Activated naive CD4-positive, alpha-beta T cell treated with anti-CD3 and anti-CD28 coated beads, Interleukin-2, amount 50 U/mL, for 24 hours (primary cell): ENCODE data around the gene RGS1.

Experiments used
- H3K27ac Mint-ChIP-seq: one replicate; pipeline ENCODE4 v1.8.0; 2021; ENCODE audit warnings: mild to moderate bottlenecking, mixed read lengths
- H3K27me3 Mint-ChIP-seq: one replicate; pipeline ENCODE4 v1.8.0; 2021; ENCODE audit warnings: mixed read lengths
- H3K36me3 Mint-ChIP-seq: one replicate; pipeline ENCODE4 v1.8.0; 2021; ENCODE audit warnings: mixed read lengths
- H3K4me1 Mint-ChIP-seq: one replicate; pipeline ENCODE4 v1.8.0; 2021; ENCODE audit warnings: mixed read lengths
- H3K4me3 Mint-ChIP-seq: one replicate; pipeline ENCODE4 v1.8.0; 2021; ENCODE audit warnings: mild to moderate bottlenecking, mixed read lengths
- H3K9me3 Mint-ChIP-seq: one replicate; pipeline ENCODE4 v1.8.0; 2021; ENCODE audit warnings: mixed read lengths

Gene RGS1

DNA sequence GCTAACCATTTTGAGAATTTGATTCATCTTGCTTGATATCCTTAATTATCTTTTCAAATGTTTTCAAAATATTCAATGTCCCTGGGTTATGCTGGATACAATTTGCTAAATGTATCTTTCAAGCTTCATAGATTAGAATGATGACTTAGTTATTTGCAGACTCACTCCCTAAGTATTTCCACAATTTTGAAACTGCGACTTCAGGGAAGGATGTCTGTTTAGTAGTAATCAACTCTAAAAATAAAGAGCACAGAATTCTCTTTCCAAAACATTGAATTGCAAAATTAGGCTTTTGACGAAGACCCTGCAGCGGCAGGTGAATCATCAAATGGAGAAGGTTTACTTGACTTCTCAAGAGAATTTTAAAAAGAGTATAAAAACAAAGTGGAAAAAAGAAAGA is 14.2 kb downstream of the RGS1 start:
- Mint-ChIP-seq H3K36me3 (no peaks in the 10 kb centered on the region), H3K4me1 (no peaks in the 10 kb centered on the region), H3K27me3 (peaks cover 3% of the 10 kb centered on the region), H3K9me3 (no peaks in the 10 kb centered on the region), H3K4me3 (no peak overlapping the region), H3K27ac (no peak overlapping the region)

GRCh38 chr1:192592517-192592916 is 16.9 kb downstream of the RGS1 start:
- Mint-ChIP-seq H3K27ac (no peak overlapping the region), H3K4me1 (no peaks in the 10 kb centered on the region), H3K36me3 (no peaks in the 10 kb centered on the region), H3K9me3 (no peaks in the 10 kb centered on the region), H3K27me3 (peaks cover 6% of the 10 kb centered on the region), H3K4me3 (no peak overlapping the region)

DNA sequence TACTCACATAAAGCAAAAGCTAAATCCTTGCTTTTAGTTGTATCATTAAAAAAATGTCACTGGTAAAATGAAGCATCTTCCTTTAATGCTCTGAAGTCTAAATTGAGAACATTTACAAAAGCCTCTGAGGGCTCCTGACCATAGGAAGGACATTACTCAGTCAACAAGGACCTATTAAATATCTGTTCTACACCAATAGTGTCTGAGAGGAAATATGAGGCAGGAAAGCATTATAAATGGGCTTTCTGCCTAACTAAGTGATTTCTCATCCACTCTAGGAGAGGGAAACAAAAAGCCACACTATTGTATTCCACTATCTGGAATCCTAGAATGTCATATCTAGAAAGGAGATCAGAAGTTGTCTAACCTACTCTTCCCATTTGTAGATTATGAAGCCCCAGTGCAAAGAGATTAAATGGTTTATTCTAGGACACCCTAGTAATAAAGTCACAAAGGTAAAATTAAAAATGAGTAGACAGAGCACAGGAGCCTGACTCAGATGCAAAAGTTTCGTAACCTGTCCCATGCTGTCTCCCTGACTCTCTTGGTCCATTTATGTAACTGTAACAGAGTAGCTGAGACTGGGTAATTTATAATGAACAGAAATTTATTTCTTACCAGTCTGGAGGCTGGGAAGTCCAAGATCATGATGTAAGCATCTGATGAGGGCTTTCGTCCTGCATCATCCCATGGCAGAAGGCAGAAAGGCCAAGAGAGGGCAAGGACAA is 17.6 kb downstream of the RGS1 start:
- H3K4me1 Mint-ChIP-seq = no peaks in the 10 kb centered on the region
- H3K27ac Mint-ChIP-seq = no peak overlapping the region
- H3K9me3 Mint-ChIP-seq = no peaks in the 10 kb centered on the region
- peaks cover 6% of the 10 kb centered on the region for H3K27me3 Mint-ChIP-seq
- no peak overlapping the region for H3K4me3 Mint-ChIP-seq
- no peaks in the 10 kb centered on the region for H3K36me3 Mint-ChIP-seq

DNA sequence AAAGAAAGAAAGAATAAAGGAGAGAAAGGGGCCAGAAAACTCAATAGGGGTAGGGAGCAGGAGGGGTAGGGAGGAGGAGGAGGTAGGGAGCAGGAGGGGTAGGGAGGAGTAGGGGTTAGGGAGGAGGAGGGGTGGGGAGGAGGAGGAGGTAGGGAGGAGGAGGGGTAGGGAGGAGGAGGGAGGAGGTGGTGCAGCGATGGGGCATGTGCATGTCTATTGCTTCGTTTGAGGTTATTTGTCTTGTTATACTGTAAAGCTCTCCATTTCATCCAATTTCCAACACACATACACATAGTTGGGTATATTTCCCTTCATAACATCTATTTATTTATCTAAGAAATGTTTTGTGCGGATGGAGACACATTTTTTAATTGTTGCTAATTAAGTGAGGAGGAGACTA is 19.7 kb downstream of the RGS1 start:
- H3K9me3 Mint-ChIP-seq = no peaks in the 10 kb centered on the region
- no peak overlapping the region for H3K4me3 Mint-ChIP-seq
- H3K4me1 Mint-ChIP-seq = peaks cover 15% of the 10 kb centered on the region
- no peak overlapping the region for H3K27ac Mint-ChIP-seq
- H3K27me3 Mint-ChIP-seq = peaks cover 6% of the 10 kb centered on the region
- H3K36me3 Mint-ChIP-seq = no peaks in the 10 kb centered on the region

DNA sequence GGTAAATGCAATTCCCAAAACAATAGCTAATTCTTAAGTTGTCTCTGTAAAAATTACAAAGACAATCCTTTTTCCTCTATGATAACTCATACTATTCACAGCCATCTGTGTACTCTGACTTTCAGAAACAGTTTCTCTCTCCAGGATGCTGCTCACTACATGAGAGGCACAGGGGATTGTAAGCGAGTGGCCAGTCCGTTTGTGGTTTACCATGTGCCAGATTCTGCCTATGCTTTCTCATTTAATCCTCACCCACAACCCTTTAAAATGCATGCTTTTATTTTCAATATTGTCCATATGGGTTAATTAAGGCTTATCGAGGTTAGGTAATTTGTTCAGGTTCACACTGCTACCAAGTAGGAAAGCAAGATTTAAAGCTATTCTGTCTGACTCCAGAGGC is 23.0 kb downstream of the RGS1 start:
- Mint-ChIP-seq H3K4me3 (no peak overlapping the region), H3K4me1 (peaks cover 47% of the 10 kb centered on the region), H3K27ac (no peak overlapping the region), H3K27me3 (peaks cover 6% of the 10 kb centered on the region), H3K36me3 (no peaks in the 10 kb centered on the region), H3K9me3 (no peaks in the 10 kb centered on the region)

GRCh38 chr1:192600275-192600674 is 24.7 kb downstream of the RGS1 start:
- no peaks in the 10 kb centered on the region for H3K27me3 Mint-ChIP-seq
- H3K36me3 Mint-ChIP-seq = no peaks in the 10 kb centered on the region
- H3K9me3 Mint-ChIP-seq = no peaks in the 10 kb centered on the region
- H3K27ac Mint-ChIP-seq = peak overlapping the region; percentile 25
- peaks cover 48% of the 10 kb centered on the region for H3K4me1 Mint-ChIP-seq
- H3K4me3 Mint-ChIP-seq = no peak overlapping the region

GRCh38 chr1:192601143-192601542 is 25.6 kb downstream of the RGS1 start:
- Mint-ChIP-seq H3K4me3 (peak overlapping the region; percentile 37), H3K9me3 (no peaks in the 10 kb centered on the region), H3K36me3 (no peaks in the 10 kb centered on the region), H3K27ac (peak overlapping the region; percentile 87), H3K27me3 (no peaks in the 10 kb centered on the region), H3K4me1 (peaks cover 48% of the 10 kb centered on the region)

DNA sequence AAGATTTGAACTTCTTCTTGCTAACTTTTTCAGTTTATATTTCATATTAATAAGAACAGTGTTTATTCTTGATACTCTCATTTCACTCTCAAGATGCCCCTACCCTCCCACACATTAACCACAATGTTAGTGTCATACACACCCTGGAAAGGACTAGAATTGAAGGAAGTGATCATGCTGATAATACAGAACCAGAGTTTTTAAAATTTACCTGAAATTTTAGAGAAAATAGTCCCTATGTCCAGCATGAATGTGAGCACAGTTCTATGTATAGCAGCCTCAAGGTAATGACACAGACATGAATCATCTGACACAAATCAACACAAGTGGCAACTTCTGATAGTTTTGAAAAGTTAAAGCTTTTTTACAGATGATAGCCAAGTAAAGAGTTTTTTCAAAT is 26.0 kb downstream of the RGS1 start:
- H3K36me3 Mint-ChIP-seq = no peaks in the 10 kb centered on the region
- H3K4me1 Mint-ChIP-seq = peaks cover 48% of the 10 kb centered on the region
- peak overlapping the region; percentile 16 for H3K4me3 Mint-ChIP-seq
- no peaks in the 10 kb centered on the region for H3K9me3 Mint-ChIP-seq
- H3K27ac Mint-ChIP-seq = peak overlapping the region; percentile 87
- H3K27me3 Mint-ChIP-seq = no peaks in the 10 kb centered on the region

GRCh38 chr1:192602757-192603156 is 27.2 kb downstream of the RGS1 start:
- Mint-ChIP-seq H3K27ac (peak overlapping the region; percentile 25), H3K36me3 (no peaks in the 10 kb centered on the region), H3K27me3 (no peaks in the 10 kb centered on the region), H3K9me3 (no peaks in the 10 kb centered on the region), H3K4me3 (no peak overlapping the region), H3K4me1 (peaks cover 48% of the 10 kb centered on the region)

GRCh38 chr1:192603218-192603787 is 27.7 kb downstream of the RGS1 start:
- H3K36me3 Mint-ChIP-seq = no peaks in the 10 kb centered on the region

DNA sequence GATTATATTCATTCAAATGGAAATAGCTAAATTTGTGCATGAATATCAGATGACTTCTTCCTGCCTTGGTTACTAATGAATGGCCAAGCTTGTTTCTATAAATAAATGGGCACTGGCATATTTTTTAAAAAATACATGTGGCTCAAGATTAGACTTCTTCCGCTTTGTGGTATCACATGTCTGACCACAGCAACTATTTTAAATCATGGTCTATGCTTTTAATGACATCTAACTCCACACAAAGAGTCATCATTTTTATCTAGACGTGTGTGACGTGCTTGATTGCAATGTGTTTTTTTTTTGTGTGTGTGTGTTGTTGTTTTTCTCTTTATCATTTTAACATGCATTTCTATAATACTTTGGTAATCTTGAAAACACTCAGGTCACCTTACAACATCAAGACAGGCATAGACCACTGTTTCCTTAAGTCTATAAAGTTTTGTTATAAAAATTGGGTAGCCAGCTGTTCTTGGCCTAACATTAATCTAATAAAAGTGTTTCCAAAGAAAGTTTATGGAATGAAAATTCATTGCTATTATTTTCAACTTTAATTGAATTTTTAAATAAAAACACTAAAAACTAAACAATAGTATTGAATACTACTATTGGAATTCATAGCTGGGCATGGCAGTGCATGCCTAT is 29.5 kb downstream of the RGS1 start:
- H3K9me3 Mint-ChIP-seq = no peaks in the 10 kb centered on the region
- no peaks in the 10 kb centered on the region for H3K36me3 Mint-ChIP-seq
- H3K4me1 Mint-ChIP-seq = peaks cover 50% of the 10 kb centered on the region
- no peak overlapping the region for H3K4me3 Mint-ChIP-seq
- no peaks in the 10 kb centered on the region for H3K27me3 Mint-ChIP-seq
- H3K27ac Mint-ChIP-seq = no peak overlapping the region

More at GRCh38 chr1:192603218-192603787, 27.7 kb downstream of the RGS1 start:
- Mint-ChIP-seq H3K27me3 (no peaks in the 10 kb centered on the region), H3K4me1 (peaks cover 48% of the 10 kb centered on the region), H3K27ac (peak overlapping the region; percentile 20), H3K4me3 (no peak overlapping the region), H3K9me3 (no peaks in the 10 kb centered on the region)

DNA sequence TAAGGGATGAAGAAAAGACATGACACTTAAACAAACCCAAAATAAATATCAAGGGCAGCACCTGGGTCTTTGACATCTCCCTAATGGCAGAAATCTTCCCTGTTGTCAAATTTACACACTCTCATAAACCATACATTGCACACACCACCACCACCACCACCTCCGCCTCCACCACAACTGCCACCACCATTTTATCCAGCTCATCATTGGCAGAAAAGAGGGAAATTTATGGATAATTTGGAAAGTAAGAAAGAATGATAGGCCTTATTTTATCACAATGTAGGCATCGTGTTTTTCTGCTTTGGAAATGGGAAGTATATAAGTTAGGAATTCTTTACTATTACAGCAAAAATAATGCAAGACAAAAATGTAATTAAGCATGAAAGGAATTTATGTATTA is 33.1 kb downstream of the RGS1 start:
- no peak overlapping the region for H3K27ac Mint-ChIP-seq
- H3K27me3 Mint-ChIP-seq = no peaks in the 10 kb centered on the region
- peaks cover 16% of the 10 kb centered on the region for H3K4me1 Mint-ChIP-seq
- no peaks in the 10 kb centered on the region for H3K36me3 Mint-ChIP-seq
- no peak overlapping the region for H3K4me3 Mint-ChIP-seq
- H3K9me3 Mint-ChIP-seq = no peaks in the 10 kb centered on the region

DNA sequence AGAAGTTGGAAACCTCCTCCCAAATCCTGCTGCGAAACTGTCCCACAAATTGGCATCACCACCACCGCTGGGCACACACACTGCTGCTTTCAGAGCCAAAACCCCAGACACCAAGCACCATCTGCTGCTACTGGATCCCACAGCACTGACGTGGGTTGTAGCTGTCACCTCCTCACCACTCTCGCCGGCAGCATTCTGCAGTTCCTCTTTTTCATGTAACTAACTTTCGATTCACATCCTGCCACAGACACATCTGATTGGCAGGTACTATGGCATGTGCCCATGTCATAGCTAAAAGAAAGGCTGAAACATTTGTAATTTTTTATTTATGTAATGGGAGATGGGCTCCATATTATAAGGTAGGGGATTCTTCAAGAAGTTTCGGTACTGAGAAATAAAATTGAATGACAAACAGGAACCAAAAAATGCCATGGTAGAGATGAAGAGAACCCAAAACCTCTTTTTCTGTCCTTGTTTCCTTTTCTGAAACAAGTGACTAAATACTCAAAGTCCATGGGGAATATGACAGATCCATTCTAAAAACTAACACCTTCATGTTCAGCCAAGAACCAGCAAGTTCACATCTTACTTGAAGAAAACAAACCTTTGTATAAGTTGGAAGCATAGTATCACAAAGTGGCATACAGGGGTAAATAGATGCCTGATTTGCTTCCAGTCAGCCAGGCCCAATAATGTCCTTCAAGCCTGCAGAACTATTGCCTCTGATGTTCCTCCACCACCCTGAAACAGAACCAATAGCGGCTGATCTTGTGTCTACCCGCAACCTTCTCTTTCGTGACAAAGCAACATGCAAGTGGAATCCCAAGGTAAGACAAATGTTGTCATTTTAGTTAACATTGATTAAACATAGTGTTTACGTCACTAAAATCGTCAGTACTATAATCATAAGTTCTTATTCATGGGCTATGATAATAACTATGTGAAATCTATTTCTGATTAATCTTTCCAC is 33.8 kb downstream of the RGS1 start:
- Mint-ChIP-seq H3K27me3 (no peaks in the 10 kb centered on the region), H3K4me3 (peak overlapping the region; percentile 71), H3K4me1 (peaks cover 16% of the 10 kb centered on the region), H3K9me3 (no peaks in the 10 kb centered on the region), H3K27ac (peak overlapping the region; percentile 79), H3K36me3 (no peaks in the 10 kb centered on the region)

DNA sequence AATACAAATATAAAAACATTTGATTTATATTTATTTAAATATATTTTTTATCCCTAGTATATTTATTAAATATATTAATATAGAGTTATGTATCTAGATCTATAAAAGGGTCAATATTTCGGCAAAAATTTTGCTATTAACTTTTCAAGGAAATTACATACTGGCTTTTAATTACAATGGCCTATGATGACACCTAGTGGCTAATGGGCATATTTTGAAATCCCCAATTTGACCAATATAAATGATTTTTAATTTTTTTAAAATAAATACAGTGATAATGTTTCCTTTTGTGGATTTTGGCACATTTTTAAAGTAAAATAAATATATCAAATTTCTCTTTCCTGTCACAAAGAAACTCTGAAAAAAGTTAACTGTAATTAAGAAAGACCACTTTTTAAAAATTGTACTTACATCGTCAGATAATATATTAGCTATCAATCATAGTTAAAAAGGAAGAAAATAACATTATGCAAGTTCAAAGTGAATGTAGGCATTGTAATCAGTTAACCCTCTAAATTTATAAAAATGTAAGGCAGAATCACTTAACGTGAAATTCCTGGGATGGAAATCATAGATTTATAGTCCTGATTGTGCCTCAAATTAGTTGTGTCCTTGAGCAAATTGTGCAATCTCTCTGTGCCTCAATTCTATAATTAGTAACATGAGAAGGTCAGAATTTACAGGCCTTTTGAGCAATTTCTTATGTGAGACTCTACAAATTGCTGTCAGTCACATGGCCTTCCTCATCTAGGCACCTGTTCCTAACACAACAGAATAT is 34.7 kb downstream of the RGS1 start:
- H3K27ac Mint-ChIP-seq = no peak overlapping the region

GRCh38 chr1:192615055-192615454 is 39.5 kb downstream of the RGS1 start:
- no peaks in the 10 kb centered on the region for H3K4me1 Mint-ChIP-seq
- H3K27me3 Mint-ChIP-seq = no peaks in the 10 kb centered on the region
- H3K36me3 Mint-ChIP-seq = no peaks in the 10 kb centered on the region
- H3K9me3 Mint-ChIP-seq = no peaks in the 10 kb centered on the region
- no peak overlapping the region for H3K27ac Mint-ChIP-seq
- no peak overlapping the region for H3K4me3 Mint-ChIP-seq

More for the DNA sequence above, 34.7 kb downstream of the RGS1 start:
- no peaks in the 10 kb centered on the region for H3K9me3 Mint-ChIP-seq
- peaks cover 16% of the 10 kb centered on the region for H3K4me1 Mint-ChIP-seq
- no peaks in the 10 kb centered on the region for H3K36me3 Mint-ChIP-seq
- no peak overlapping the region for H3K4me3 Mint-ChIP-seq
- H3K27me3 Mint-ChIP-seq = no peaks in the 10 kb centered on the region
